GM10248 (cell line): ENCODE measurements around the gene HMCN1.

Experiments
- CTCF ChIA-PET: fragments of 300-600 bp; sonication (Branson Sonifier 250); formaldehyde crosslinking; extraction: SDS; loops from one replicate; lab custom pipeline; 2021; ENCODE audit warnings: antibody characterized with exemption; lab: Yijun Ruan, JAX
- POLR2A ChIA-PET: fragments of 350-650 bp; sonication (Branson Sonifier 250); formaldehyde crosslinking; extraction: SDS; loops from one replicate; lab custom pipeline; 2020; ENCODE audit warnings: antibody characterized with exemption; lab: Yijun Ruan, JAX
- DNase-seq: peaks from one replicate; pipeline ENCODE4 v3.0.0; 2012; ENCODE audit errors: extremely low spot score
- TF ChIP-seq, protein P1 (sequence below): IDR thresholded peaks from 2 replicates; pipeline ENCODE4 v1.5.1; 2012; ENCODE audit warnings: mild to moderate bottlenecking, low read depth; ENCODE audit errors: extremely low read depth, missing control alignments, control extremely low read depth

HMCN1 gene

DNA sequence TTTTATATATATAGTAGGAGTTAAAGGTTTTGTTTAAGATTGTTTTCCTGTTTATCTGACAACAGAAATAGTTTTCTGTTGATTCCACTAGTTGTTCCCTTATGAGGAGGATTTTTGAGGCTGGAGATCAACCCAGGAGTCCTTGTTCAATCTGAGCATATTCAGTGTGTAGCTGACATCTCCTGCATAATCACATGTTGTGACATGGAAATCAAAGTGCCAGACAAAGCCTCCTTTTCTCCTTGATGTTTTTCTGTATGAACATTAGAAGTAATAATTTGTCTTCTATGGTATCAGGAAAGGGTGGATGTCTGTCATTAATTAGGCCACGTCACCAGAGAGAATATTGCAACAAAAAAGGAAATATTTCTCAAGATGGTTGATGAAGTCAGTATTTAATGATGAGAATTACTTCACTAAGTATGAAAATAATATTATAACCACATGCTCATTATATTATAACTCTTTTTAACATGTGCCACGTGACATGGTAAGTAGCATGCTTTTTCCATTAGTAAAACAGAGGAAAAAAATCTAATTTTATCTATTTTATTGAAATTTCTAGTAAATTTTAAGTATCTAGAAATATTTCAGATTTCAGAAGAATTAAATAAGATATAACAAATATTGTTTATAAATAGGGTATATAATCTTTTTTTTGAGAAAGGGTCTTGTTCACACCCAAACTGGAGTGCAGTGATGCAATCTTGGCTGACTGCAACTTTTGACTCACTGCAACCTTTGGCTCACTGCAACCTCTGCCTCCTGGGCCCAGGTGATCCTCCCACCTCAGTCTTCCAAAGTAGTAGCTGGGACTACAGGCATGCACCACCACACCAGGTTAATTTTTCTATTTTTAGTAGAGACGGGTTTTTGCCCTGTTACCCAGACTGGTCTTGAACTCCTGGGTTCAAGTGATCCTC lies 223.5 kb downstream of the HMCN1 start:
- CTCF ChIA-PET, result no interaction called here
- POLR2A ChIA-PET, result no interaction called here
- no peak for DNase-seq
- TF ChIP-seq, protein P1, sequence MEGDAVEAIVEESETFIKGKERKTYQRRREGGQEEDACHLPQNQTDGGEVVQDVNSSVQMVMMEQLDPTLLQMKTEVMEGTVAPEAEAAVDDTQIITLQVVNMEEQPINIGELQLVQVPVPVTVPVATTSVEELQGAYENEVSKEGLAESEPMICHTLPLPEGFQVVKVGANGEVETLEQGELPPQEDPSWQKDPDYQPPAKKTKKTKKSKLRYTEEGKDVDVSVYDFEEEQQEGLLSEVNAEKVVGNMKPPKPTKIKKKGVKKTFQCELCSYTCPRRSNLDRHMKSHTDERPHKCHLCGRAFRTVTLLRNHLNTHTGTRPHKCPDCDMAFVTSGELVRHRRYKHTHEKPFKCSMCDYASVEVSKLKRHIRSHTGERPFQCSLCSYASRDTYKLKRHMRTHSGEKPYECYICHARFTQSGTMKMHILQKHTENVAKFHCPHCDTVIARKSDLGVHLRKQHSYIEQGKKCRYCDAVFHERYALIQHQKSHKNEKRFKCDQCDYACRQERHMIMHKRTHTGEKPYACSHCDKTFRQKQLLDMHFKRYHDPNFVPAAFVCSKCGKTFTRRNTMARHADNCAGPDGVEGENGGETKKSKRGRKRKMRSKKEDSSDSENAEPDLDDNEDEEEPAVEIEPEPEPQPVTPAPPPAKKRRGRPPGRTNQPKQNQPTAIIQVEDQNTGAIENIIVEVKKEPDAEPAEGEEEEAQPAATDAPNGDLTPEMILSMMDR, result no peak

GRCh38 chr1:185960422-185961321 lies 226.5 kb downstream of the HMCN1 start:
- POLR2A ChIA-PET, result no interaction called here
- TF ChIP-seq, protein P1, result no peak
- CTCF ChIA-PET, result no interaction called here
- no peak for DNase-seq

- DNase-seq, result no peak
- TF ChIP-seq, protein P1, result no peak
- POLR2A ChIA-PET, result no interaction called here
- CTCF ChIA-PET, result no interaction called here
Observed at GRCh38 chr1:185961664-185962063, 227.5 kb downstream of the HMCN1 start.

- ChIA-PET POLR2A (no interaction called here), CTCF (no interaction called here)
- DNase-seq, result no peak
- TF ChIP-seq, protein P1, result no peak
Observed at GRCh38 chr1:185964946-185965345, 230.8 kb downstream of the HMCN1 start.

DNA sequence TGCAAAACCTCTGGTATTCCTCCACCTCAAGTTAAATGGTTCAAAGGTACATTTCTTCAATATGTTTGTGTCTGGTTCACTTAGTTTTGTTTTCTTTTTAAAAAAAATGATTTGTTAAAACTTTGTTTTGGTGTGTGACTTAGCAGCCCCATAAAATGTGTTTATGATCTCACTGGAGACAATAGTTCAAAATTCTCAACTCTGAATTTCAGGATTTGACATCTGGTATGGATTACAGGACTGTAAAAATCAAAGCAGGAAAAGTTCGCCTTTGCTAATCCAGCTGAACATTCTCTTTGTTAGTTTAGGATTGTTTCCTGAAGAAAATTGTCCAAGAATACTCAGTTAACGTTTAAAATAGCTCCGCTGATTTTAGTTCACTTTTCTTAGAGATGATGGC lies 231.7 kb downstream of the HMCN1 start:
- CTCF ChIA-PET, result no interaction called here
- no peak for DNase-seq
- TF ChIP-seq, protein P1, result no peak
- POLR2A ChIA-PET, result no interaction called here

DNA sequence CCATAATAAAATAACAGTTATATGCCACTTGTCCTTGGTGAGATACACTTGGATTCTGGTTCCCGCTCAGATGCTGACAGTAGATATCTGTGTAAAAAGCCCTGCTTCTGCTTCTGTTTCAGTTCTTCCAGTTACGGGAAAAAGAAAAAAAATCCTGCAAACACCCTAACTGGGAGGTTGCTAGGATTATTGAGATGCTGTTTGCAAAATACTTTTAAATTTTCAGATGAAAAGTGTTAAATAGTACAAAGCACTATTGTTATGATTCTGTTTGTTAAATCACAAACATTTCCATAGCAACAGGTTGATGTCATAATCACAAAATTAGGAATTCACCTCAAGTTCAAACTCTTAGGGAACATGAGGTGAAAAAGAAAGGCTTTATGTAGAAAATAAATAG lies 232.3 kb downstream of the HMCN1 start:
- no peak for DNase-seq
- TF ChIP-seq, protein P1, result no peak
- POLR2A ChIA-PET, result no interaction called here
- CTCF ChIA-PET, result no interaction called here
